ENCODE data around the gene ZEB2. TPM values are rescaled to one million over a fixed set of nuclear protein-coding genes. Genes with fewer than 3 reads are reported as not detected.

Gene ZEB2
- total RNA-seq, 1 donor from 2014 or later, result 0.26 TPM

DNA sequence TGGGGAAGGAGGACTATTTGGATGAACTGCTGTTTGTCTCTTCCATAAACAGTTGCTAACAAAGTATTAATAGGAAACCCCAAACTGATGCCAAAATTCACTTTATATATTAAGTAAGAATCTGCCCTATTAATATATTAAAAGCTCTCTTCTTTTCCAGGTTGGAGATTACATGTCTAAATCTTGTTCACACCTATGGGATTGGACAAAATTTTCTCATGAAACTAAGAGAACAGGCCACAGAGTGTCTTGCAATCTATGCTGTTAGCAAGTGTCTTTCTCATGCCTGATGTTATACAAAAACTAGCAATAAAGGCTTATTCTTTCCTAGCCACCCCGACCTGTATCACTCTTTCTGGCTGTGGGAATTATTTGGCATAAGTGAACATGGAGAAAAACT is 18.3 kb downstream of the ZEB2 start:
- FAIRE-seq, result no peak
- DNase-seq (ENCODE audit: low read depth), result no peak
- TF ChIP-seq, protein P1, sequence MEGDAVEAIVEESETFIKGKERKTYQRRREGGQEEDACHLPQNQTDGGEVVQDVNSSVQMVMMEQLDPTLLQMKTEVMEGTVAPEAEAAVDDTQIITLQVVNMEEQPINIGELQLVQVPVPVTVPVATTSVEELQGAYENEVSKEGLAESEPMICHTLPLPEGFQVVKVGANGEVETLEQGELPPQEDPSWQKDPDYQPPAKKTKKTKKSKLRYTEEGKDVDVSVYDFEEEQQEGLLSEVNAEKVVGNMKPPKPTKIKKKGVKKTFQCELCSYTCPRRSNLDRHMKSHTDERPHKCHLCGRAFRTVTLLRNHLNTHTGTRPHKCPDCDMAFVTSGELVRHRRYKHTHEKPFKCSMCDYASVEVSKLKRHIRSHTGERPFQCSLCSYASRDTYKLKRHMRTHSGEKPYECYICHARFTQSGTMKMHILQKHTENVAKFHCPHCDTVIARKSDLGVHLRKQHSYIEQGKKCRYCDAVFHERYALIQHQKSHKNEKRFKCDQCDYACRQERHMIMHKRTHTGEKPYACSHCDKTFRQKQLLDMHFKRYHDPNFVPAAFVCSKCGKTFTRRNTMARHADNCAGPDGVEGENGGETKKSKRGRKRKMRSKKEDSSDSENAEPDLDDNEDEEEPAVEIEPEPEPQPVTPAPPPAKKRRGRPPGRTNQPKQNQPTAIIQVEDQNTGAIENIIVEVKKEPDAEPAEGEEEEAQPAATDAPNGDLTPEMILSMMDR (IDR thresholded peaks at IDR 0.05; ENCODE audit: insufficient read depth, low read length, severe bottlenecking), result no peak
- Histone ChIP-seq H3K27me3 (ENCODE audit: control insufficient read depth, insufficient read depth, low read length) (peaks cover 4% of the 10 kb centered on the region), H3K4me3 (ENCODE audit: low read depth, low read length) (no peak overlapping the region), H3K36me3 (ENCODE audit: control insufficient read depth, insufficient read depth, low read length) (no peaks in the 10 kb centered on the region)

DNA sequence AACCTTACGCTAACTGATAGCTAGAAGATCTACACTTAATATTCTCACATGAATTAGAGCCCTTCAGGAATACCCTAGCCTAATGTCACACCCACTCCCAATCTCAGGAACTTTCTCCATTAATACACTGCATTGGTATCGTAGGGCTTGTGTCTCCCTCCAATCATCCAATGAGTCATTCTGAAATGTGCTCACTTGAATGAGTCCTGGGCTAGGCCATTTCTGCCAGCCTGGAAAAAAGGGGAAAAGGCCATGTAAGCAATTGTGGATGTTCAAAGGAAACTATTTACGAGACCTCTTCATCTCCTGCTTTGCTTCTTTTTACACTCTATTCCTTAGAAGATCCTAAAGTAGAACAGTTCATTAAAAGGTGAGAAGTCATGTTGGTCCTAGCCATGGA is 18.8 kb downstream of the ZEB2 start:
- TF ChIP-seq, protein P1 (IDR thresholded peaks at IDR 0.05; ENCODE audit: insufficient read depth, low read length, severe bottlenecking), result no peak

DNA sequence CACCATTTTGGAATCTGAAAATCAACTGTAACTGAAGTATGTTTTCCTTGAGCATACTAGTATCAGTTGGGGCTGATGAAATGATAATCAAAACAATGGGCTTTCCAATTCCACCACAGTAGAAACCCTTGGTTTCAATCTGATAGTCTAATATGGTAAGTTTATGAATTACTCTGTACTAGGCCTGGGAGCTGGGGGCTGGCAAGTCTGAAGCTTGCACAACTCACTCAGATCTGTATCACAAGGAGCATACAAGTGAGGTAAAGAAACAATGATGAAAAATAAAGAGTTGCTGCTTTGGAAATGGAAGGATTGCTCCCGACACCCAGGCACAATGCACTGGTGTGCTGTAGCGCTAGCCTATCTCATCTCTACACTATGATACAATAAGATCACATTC is 19.4 kb downstream of the ZEB2 start:
- H3K27me3 ChIP-seq (ENCODE audit: control insufficient read depth, insufficient read depth, low read length), result peaks cover 4% of the 10 kb centered on the region
- H3K36me3 ChIP-seq (ENCODE audit: control insufficient read depth, insufficient read depth, low read length), result no peaks in the 10 kb centered on the region
- DNase-seq (ENCODE audit: low read depth), result no peak
- no peak for FAIRE-seq
- no peak overlapping the region for H3K4me3 ChIP-seq (ENCODE audit: low read depth, low read length)
- TF ChIP-seq, protein P1 (IDR thresholded peaks at IDR 0.05; ENCODE audit: insufficient read depth, low read length, severe bottlenecking), result no peak

More for the DNA sequence above, 18.8 kb downstream of the ZEB2 start:
- Histone ChIP-seq H3K27me3 (ENCODE audit: control insufficient read depth, insufficient read depth, low read length) (peaks cover 4% of the 10 kb centered on the region), H3K36me3 (ENCODE audit: control insufficient read depth, insufficient read depth, low read length) (no peaks in the 10 kb centered on the region), H3K4me3 (ENCODE audit: low read depth, low read length) (no peak overlapping the region)
- DNase-seq (ENCODE audit: low read depth) (no peak), FAIRE-seq (no peak)

DNA sequence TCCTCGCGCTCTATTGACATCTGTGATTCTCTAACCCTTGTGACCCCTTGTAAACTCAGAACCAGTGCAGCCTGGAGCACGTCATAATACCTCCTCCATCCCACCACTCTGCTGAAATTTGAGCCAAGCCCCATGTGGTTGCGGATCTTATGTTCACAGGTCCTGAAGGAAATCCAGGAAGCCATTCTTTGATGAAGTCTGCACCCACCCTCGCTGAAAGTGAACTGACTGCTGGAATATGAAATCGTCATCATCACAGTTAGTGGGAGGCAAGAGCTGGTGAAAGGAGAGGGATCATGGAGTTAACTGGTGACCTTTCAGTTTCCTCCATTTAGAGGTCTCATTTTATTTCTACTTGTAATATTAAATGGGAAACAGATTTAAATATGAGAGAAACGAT is 21.6 kb downstream of the ZEB2 start:
- no peaks in the 10 kb centered on the region for H3K36me3 ChIP-seq (ENCODE audit: control insufficient read depth, insufficient read depth, low read length)
- TF ChIP-seq, protein P1 (IDR thresholded peaks at IDR 0.05; ENCODE audit: insufficient read depth, low read length, severe bottlenecking), result no peak
- no peak for DNase-seq (ENCODE audit: low read depth)
- peaks cover 2% of the 10 kb centered on the region for H3K27me3 ChIP-seq (ENCODE audit: control insufficient read depth, insufficient read depth, low read length)
- FAIRE-seq, result no peak
- no peak overlapping the region for H3K4me3 ChIP-seq (ENCODE audit: low read depth, low read length)

DNA sequence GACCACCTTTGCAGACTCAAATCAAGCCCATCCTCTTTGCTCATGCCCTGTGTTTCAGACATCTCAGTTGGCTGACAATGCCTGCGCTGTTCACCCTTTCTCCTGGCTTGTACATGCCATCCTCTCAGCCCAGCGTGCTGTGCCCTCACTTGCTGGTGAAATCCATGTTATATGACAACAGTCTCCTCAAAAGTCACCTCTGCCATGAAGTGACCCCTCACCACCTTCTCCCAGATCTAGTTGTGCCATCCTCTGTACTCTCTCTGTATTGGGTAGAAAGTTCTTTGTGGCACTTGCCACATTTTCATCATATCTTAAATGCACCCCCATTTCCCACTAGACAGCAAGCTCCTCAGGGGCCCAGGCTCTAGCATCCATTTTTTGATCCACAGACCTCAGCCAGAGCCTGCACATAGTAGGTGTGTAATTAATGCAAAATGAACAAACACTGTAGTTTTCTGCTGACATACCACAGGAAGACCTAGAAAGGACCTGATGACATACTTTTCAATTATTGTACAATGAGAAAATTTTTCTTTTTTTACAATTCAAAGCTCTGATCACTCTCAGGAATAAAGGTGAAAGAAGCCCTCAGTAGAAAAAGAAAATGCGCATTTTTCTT is 22.8 kb downstream of the ZEB2 start:
- Histone ChIP-seq H3K4me3 (ENCODE audit: low read depth, low read length) (no peak overlapping the region), H3K36me3 (ENCODE audit: control insufficient read depth, insufficient read depth, low read length) (no peaks in the 10 kb centered on the region), H3K27me3 (ENCODE audit: control insufficient read depth, insufficient read depth, low read length) (no peaks in the 10 kb centered on the region)
- DNase-seq (ENCODE audit: low read depth) (no peak), FAIRE-seq (no peak)
- TF ChIP-seq, protein P1 (IDR thresholded peaks at IDR 0.05; ENCODE audit: insufficient read depth, low read length, severe bottlenecking), result no peak

Data from bronchial epithelial cell (primary cell).